GM18861 (cell line): ENCODE measurements around the gene VWDE.

Experiments used
- ATAC-seq: cut with Tn5 transposase; IDR thresholded peaks from one replicate; pipeline ENCODE4 v1.9.1; 2021; ENCODE audit not compliant: unreplicated experiment

Gene VWDE

DNA sequence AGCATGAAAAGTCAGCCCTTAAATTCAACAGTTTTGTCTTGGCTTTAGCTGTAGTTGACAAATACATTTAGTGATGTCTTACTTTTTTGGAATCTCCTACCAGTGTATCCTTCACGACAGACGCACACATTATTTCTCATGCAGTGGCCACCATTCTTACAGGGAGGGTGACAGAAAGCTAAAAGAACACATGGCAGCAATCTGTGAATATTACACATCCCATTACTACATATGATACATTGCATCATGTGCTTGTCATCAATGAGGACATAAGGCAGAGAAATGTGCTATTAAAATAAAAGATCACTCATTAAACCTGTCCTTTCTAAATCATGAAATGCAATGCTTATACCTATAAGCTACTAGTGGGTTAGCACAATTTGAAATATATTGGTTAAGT lies 66.6 kb downstream of the VWDE start:
- ATAC-seq: no peak

DNA sequence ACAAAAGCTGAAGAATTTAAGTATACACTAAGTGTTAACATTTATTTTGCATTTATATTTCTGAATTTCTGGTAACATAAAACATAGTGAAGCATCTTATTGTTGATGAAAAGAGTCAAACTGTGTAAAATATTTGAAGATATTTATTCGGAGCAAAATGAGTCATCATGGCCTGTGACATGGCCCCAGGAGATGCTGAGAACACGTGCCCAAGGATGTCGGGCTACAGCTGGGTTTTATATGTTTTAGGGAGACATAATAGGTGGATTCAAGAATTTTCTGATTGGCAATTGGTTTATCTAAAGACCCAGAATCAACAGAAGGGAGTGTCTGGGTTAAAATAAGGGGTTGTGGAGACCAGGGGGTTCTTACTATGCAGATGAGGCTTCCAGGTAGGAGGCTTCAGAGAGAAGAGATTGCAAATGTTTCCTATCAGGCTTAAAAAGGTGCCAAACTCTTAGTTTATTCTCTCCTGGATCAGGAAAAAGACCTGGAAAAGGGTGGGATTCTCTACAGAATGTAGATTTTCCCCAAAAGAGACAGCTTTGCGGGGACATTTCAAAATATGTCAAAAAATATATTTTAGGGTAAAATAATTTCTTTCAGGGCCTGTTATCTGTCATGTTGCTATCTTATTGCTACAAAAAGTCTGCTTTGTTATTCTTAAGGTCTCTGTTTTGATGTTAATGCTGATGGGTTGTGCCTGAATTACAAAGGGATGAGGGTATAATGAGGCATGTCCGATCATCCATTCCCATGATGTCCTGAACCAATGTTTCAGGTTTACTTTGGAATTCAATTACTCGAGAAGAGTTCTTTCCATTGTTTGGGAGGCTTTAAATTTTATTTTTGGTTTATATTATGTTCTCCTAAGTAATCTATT lies 74.5 kb downstream of the VWDE start:
- ATAC-seq: no peak

DNA sequence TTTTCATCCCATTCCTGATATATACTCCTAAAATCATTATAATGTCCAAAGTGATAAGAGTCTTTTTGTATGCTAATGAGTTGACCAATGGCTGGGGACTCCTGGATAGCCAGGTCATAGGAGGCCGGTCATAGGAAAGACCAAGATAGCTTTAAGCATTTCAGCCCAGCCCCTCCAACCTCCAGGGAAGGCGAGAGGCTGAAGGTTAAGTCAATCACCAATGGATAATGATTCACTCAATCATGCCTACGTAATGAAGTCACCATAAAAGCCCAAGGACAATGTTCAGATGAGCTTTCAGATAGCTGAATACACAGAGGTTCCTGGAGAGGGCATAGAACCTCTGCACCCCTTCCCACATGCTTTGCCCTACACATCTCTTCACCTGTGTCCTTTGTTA lies 75.7 kb downstream of the VWDE start:
- no peak for ATAC-seq

DNA sequence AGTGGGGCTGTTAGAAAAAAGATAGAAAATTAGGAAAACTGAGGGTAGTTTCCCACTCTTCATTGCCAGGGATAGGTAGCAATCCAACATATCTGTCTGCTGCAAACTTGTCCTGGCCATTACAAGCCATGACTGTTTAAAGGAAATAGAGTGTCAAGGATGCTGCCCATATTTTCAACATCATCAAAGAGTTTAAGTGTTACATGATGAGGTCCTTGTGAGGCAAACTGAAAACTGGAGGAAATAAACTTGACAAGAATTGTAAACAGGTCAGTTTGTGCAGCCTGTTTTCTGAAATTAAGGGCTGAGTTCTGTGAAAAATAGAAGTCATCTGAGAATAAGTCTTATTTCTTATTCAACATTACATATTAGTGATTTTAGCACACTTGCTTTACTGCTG lies 78.0 kb downstream of the VWDE start:
- no peak for ATAC-seq

DNA sequence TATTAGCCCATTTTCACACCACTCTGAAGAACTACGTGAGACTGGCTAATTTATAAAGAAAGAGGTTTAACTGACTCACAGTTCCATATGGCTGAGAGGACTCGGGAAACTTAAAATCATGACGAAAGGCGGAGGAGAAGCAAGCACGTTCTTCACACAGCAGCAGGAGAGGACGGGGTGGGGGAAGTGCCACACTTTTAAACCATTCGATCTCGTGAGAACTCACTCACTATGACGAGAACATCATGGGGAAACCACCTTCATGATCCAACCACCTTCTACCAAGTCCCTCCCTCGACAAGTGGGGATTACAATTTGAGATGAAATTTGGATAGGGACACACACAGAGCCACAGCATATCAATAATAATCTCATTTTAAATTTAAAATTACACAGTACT lies 80.2 kb downstream of the VWDE start:
- no peak for ATAC-seq

DNA sequence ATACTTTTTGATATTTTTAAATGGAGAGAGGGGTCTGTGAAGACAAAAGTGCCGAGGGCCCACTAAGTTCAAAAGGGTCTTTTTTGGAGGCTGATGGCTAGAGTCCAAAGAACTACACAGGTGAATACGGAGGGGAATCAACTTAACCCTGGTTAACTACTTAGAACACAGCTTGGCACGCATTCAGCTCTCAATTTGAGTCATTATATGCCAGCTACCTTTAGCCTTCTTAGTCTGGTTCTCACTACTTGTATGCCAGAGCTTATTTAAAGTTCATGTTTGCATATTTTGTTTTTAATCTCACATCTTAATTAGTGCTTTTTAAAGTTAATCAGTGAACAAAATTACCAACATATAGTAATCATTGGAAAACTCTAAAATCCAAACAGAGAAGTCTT lies 80.8 kb downstream of the VWDE start:
- ATAC-seq: peak; percentile 95

DNA sequence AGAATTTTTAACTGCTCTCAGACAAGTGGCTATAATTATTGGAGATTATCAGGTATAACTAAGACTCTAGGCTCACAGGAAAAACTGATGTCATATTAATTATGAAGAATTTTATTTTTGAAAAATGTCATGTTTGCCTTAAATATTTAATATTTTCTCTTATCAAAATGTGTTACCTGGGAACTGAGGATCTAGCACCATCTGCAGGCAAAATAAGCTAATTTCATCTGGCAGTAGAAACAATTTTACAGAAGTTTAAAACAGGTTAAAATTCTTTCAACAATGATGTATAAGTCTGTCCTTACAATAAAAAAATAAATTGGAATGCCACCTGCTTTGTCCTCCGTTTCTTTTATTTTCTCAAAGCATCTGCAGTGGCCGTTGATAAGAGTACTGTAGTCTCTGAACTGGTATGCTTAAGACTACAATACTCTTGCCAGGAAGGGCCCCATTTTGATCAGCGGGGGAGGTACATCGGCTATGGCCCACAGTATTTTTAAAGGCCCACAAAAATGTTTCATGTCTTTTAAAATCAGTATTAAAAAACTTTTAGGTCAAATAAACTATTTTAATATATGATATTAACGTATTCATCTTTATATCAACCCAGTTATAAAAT lies 81.3 kb downstream of the VWDE start:
- no peak for ATAC-seq

DNA sequence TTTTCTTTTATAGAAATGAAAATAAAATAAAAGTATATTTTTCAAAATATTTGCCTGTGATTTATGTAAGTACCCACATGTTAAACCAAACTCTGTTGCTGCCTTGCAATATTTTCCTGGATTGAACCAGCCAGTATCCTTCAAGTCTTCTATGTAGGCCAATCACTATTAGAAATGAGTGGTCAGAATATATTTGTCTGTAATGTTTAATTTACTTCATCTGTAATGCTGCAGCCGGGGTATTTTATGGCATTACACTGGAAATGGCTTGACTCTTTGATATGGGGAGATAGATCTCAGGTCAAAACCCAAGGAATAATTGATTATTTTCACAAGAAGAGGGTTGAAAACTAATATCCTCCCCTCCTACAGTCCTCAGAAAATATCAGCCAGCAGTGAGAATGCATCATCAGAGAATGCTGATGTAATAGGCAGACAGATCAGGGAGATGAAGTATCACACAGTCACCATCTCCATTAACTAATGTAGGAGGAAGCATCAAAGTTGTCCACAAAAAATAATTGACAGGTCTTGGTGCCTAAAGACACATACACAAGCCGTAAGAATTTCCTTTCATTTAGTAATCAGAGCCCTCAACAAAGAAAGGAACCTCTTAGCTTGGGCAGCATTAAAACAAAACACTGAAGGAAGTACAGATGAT lies 82.5 kb downstream of the VWDE start:
- no peak for ATAC-seq

DNA sequence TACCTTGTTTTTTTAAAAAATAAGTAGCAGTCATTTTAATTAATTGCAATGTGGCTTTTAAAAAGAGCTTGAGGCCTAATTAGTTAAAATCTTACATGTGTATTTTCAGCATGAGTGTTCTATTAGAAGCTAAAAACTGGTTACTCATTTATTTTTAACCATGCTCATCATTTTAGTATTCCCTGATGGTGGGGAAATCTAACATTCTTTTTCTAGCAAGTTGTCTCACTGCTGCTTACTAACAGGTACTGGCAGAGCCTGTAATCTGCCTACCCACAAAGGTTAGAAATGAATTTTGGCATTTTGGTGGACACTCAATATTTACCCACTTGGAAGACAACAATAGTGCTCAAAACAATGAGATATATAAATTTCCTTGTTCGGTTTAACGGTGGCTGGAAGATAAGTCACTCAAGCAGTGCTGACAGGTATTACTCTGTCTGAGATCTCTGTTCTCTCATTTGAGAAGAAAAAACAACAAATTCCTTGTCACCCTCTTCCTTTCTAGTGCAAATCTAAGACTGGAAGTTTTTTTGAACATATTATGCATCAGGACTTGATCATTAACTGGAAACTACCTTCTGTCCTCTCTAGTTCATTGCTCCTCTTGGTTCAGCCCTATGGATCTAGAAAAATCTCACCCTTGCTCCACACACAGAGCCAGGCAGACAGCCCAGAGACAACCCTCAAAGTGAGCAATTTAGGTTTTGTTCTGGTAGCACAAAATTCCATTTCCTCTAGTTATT lies 83.3 kb downstream of the VWDE start:
- ATAC-seq: no peak

DNA sequence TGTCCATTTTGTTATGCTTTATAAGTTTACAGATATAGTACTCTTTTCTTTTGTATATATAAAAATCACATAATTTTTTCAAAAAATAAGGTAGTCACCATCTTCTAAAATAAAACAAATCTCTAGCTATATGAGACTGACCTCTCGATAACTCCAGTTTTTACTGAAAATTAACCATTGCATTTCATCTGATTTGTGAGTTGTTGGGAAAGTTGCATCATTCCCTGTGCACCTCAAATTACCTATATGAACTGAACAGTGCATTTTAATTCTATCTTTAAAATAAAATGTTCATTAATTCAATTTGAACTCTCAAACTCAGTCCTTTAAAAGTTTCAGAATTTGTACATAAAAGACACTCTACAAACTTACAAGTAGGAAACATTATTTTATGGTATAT lies 86.0 kb downstream of the VWDE start:
- no peak for ATAC-seq

DNA sequence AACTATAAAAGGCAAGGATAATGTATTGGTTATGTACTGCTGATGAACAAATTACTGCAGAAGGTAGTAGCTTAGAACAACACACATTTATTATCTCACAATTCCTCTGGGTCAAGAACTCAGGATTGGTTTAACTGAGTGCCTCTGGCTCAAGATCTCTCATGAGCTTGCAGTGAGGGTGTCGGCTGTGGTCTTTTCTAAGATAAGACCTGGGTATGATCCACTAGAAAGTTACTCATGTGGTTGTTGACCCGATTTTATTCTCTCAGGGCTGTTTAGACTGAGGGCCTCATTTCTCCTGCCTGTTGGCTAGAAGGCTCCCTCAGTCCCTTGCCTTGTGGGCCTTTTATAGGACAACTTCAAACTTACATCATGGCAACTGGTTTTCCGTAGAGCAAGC lies 86.7 kb downstream of the VWDE start:
- no peak for ATAC-seq

DNA sequence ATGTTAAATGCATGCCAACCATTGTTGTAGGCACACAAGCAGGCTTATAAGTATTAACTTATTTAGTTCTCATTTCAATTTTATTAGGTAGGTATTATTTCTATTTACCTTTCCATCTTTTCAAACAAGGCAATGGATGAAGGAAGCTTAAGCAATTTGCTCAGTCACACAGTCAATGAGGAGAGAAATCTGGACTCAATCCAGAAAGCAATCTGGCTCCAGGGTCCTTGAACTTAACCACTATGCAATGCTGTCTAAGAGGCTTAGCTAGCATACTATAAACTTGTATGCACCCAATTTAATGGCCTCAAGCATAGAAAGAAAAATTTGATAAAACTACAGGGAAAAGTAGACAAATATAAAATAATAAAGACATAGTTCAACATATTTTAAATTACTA lies 88.6 kb downstream of the VWDE start:
- no peak for ATAC-seq

DNA sequence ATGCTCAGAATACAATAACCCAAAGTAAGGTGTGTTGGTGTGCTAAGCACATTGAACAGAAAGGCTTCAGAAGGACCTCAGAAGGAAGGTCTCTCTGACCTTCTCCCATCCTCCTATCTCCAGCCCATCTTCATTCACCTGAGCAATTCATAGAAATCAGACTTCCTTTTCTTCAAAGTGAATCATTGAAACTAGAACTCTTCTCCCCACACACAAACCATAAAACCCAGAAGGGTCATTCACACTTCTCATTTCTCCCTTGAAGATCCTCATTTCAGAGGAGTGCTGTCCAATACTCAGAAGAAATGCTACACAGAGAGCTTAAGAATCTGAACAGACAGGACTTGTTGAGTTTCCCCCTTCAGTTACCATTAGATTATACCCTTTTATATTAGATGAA lies 89.5 kb downstream of the VWDE start:
- ATAC-seq: peak; percentile 83

DNA sequence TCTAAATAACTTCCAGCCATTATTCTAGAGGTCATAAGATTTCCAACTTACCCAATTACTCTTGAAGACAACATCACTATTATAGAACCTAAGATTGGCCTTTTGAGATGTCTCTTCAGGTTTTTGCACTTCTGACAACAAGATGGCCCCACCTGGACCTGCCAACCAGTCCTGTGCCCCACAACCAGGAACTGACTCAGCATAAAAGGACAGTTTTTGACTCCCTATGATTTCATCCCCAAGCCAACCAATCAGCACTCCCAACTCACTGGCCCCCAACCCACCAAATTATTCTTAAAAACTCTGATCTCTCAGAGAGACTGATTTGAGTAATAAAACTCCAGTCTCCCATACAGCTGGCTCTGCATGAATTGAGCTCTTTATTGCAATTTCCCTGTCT lies 98.2 kb downstream of the VWDE start:
- no peak for ATAC-seq

DNA sequence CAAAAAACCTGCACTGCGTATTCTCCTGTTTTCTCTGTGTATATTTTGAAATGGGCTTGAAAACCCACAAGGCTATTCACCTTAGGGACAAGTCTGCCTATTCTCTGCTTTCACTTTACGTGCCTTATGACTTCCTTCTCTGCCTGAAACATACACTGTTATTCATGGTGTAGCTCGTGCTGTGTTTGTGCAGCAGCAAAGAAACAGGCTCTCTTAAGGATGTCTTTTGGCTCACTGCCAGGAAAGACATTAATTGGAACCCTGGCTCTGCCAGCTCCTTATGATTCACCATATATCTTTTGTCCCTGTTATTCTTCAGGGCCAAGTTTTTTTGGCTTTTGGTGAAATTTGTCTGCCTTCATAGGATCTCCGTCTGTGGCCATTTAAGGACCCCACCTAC lies 100.2 kb downstream of the VWDE start:
- ATAC-seq: no peak

DNA sequence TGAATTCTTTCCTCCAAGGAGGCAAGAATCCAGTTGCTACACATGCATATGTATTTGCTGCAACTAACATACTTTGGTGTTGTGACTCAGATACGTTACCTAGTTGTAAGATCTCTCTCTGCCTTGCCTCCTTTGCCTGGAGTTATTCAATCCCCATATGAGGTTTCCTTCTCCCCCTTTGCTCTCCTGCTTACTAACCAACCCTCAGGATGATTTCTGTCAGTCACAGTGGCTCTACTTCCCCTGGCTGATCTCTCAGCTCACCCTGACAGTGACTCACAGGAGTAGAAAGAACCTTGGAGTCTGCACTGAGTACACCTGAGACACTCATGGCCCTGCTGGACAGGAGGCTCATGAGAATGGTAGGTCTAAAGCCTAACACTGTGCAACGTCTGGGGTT lies 100.6 kb downstream of the VWDE start:
- no peak for ATAC-seq

DNA sequence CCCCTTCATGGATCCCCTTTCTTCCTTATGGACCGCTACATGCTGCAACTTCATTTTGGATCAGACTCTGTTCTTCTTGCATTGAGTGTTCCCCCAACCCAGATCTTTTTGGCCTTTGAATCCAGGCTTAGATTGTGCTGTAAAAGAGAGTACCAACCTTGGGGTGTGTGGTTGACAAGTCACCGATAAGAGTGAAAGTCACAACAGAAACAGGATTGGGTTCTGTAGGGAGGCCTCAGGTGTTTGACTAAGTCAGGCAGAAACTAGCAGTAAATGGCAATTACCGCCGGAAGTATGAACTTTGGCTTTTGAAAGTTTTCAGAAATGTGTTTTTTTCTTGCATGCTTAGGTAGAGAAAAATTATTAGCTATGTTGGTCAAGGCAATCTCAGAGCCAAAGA lies 103.2 kb downstream of the VWDE start:
- ATAC-seq: no peak

DNA sequence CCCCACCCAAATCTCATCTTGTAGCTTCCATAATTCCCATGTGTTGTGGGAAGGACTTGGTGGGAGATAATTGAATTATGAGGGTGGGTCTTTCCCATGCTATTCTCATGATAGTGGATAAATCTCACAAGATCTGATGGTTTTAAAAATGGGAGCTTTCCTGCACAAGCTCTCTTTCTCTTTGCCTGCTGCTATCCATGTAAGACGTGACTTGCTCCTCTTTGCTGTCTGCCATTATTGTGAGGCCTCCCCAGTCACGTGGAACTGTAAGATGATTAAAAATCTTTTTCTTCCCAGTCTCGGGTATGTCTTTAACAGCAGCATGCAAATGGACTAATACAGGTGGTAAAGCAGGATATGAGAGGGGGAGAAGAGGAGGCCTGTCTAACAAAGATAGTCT lies 104.3 kb downstream of the VWDE start:
- ATAC-seq: no peak

DNA sequence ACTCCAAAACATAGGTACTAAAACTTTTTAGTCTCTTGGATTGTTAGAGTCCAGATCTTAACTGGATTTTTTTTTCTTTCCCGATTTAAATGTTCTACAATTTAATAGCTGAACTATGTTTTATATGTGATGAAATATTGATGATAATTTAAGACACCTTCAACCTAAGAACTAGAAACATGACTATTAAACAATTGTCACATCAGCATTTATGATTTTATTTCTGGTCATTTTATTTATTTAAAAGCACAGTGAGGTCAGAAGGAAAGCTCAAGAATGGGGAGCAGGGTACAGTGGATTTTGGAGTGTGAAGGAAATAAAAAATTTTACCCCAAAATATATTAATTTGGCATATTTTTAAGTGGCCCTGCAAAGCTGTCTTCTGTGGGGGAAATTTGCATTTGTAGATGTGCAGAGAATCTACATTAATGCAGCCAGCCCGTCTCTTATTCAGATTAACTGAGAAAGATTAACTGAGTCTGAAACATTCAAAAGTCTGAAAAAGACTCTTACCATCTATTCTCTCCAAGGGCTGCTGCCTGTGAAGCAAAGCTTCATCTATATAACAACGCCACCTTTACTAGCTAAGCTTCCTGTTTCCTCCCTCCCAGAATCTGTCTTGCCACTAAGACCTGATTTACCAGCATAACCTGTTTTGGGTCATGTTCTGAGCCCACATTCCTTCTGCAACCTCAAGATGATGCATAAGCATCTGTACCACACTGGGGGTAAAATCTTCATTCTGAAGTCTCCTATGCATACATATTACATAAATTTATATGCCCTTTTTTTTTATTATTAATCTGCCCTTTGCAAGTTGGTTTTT lies 106.2 kb downstream of the VWDE start:
- ATAC-seq: no peak

DNA sequence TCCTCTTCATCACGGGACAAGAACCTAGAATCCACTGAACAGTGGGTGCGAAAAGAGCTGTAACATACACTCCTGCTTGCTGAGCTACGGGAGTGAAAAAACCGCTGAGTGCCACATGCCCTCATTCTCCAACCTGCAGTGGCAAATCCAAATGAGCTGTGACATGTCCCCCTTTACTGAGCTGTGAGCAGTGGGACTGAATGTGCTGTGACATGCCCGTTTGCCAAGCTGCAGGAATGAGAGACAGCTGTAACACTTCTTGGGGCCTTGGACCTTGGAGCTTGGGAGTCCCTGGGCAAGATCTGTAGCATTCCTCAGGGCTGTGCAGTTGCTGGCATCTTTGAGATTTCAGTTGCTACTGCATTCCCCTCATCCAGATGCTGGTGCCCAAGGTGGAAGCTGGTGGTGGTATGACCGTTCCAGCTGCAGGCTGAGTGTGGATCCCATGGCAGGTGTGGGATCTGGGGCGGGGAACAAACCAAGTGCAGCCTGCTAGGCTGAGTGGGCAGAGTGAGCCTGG lies 107.6 kb downstream of the VWDE start:
- no peak for ATAC-seq
